Peyer's patch (tissue), 4 donors: ENCODE data around the gene USF3.

Source experiments
- CTCF ChIP-seq, 6 experiments: fragments of 450-650 bp in 4 of 6; fragments of 200-600 bp in 2 of 6; sonication (generic) in 1 of 6; IDR thresholded peaks; one replicate each; pipeline ENCODE4 v1.5.1; 2017 to 2019; ENCODE audit warnings: antibody characterized with exemption in 6 of 6, mild to moderate bottlenecking in 3 of 6, moderate library complexity in 1 of 6
- POLR2A ChIP-seq, 2 donors: fragments of 450-650 bp; IDR thresholded peaks; one replicate each; pipeline ENCODE4 v1.5.1; 2017; ENCODE audit warnings: antibody characterized with exemption in 2 of 2, mild to moderate bottlenecking in 2 of 2, moderate library complexity in 2 of 2

DNA sequence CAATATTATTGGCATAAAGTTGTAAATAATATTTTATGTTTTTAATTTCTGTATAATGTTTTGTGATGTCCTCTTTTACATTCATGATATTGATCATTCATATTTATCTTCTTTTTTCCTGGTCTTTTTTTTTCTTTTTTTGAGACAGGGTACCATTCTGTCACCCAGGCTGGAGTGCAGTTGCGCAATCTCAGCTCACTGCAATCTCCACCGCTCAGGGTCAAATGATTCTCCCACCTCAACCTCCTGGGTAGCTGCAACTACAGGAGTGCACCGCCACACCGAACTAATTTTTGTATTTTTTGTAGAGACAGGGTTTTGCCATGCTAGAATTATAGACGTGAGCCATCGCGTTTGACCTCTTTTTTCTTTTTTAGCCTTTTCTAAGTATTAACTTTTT is 52.9 kb downstream of the USF3 start:
- TF ChIP-seq CTCF (IDR thresholded peaks at IDR 0.05) (no peak), POLR2A (IDR thresholded peaks at IDR 0.05) (no peak)
